Right kidney (tissue), 1 donor: ENCODE results near the gene DISC1.
"Not testable (repeated sequence)": the region's sequence is repeated elsewhere in the genome, so short reads cannot be mapped to it uniquely, and the experiment has no call there.

Experiments used
- DNase-seq: peaks from one replicate; pipeline ENCODE4 v3.0.0-alpha.2; 2016

Gene DISC1

GRCh38 chr1:231636157-231636556 lies 9.6 kb downstream of the DISC1 start:
- no peak for DNase-seq

DNA sequence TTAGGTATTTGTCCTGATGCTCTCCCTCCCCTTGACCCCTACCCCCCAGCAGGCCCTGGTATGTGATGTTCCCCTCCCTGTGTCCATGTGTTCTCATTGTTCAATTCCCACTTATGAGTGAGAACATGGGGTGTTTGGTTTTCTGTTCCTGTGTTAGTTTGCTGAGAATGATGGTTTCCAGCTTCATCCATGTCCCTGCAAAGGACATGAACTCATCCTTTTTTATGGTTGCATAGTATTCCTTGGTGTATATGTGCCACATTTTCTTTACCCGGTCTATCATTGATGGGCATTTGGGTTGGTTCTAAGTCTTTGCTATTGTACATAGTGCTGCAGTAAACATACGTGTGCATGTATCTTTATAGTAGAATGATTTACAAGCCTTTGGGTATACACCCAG lies 10.3 kb downstream of the DISC1 start:
- DNase-seq, result not testable (repeated sequence)

DNA sequence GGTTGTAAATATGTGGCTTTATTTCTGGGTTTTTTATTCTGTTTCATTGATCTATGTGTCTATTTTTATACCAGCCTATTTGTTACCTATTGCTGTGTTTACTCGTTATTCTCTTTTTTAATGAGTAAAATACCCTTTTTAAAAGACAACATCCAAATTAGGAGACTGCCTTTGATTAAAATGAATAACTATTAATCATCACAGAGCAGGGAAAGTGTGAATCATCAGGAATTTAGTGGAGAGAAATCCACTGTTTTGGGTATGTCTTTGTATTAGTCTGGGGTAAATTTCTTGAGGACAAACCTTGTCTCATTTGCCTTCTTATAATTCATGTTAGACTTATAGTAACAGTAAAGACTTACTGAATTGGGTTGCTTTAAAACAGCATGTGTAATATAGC lies 12.1 kb downstream of the DISC1 start:
- no peak for DNase-seq

DNA sequence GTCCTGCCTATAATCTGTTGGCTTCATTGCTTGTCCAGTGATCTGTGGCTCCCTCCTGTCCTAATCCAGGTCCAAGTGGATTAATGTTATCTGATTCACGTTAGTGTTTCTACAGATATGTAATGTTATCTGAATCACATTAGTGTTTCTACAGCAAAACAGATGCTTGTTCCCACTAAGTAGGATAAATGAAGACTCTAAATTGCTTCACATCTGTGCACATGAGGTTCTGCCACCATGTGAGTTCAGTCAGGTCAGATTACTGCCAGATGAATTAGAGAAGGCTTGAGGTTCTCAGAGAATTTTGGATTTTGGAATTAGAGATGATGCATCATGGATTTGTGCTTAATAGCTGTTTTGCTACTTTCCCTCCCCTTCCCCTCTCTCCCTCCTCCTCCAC lies 13.2 kb downstream of the DISC1 start:
- no peak for DNase-seq

GRCh38 chr1:231641444-231641843 lies 14.9 kb downstream of the DISC1 start:
- DNase-seq, result not testable (repeated sequence)

DNA sequence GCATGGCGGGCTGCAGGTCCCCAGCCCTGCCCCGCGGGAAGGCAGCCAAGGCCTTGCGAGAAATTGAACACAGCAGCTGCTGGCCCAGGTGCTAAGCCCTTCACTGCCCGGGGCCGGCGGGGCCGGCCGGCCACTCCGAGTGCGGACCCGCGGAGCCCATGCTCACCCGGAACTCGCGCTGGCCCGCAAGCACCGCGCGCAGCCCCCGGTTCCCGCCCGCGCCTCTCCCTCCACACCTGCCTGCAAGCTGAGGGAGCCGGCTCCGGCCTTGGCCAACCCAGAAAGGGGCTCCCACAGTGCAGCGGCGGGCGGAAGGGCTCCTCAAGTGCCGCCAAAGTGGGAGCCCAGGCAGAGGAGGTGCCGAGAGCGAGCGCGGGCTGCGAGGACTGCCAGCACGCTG lies 15.5 kb downstream of the DISC1 start:
- not testable (repeated sequence) for DNase-seq

DNA sequence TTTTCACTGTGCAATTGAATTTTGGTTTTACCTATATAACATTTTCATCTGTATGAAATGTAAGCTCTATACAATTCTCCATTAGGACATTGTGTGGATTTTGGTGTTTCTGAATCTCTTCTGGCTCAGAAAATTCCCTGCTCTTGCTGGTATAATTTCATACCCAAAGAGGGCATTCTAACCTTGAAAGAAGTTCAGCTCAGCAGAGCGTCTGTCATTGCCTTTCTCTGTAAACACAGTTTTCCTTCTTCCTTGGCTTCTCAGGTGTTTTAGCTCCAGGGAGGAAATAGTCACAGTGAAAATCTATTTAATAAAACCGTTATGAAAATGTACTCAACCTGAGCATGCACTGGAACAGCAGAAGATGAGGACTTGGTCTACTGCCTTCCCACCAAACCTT lies 16.0 kb downstream of the DISC1 start:
- no peak for DNase-seq

GRCh38 chr1:231643071-231643934 lies 16.7 kb downstream of the DISC1 start:
- DNase-seq, result no peak

- DNase-seq, result no peak
Observed at GRCh38 chr1:231643935-231644237, 17.3 kb downstream of the DISC1 start.

GRCh38 chr1:231645634-231646033 lies 19.0 kb downstream of the DISC1 start:
- DNase-seq, result not testable (repeated sequence)

- not testable (repeated sequence) for DNase-seq
Observed at GRCh38 chr1:231646165-231646564, 19.6 kb downstream of the DISC1 start.

GRCh38 chr1:231651621-231652260 lies 25.2 kb downstream of the DISC1 start:
- not testable (repeated sequence) for DNase-seq

- DNase-seq, result no peak
Observed at GRCh38 chr1:231653632-231654031, 27.0 kb downstream of the DISC1 start.

DNA sequence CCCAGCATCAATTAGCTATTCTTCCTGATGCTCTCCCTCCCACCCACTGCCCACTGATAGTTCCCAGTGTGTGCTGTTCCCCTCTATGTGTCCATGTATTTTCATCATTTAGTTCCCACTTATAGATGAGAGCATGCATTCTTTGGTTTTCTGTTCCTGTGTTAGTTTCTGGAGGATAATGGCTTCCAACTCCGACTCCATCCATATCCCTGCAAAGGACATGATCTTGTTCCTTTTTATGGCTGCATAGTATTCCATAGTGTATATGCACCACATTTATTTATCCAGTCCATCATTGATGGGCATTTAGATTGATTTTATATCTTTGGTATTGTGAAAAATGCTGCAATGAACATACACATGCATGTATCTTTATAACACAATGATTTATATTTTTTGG lies 30.2 kb downstream of the DISC1 start:
- no peak for DNase-seq

DNA sequence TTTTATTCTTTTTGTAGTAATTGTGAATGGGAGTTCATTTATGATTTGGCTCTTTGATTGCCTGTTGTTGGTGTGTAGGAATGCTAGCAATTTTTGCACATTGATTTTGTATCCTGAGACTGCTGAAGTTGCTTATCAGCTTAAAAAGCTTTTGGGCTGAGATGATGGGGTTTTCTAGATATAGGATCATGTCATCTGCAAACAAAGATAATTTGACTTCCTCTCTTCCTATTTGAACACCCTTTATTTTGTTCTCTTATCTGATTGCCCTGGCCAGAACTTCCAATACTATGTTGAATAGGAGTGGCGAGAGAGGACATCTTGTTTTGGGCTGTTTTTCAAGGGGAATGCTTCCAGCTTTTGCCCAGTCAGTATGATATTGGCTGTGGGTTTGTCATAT lies 31.6 kb downstream of the DISC1 start:
- not testable (repeated sequence) for DNase-seq

- DNase-seq, result no peak
Observed at GRCh38 chr1:231660198-231660597, 33.6 kb downstream of the DISC1 start.

- DNase-seq, result no peak
Observed at GRCh38 chr1:231663211-231663792, 36.7 kb downstream of the DISC1 start.

DNA sequence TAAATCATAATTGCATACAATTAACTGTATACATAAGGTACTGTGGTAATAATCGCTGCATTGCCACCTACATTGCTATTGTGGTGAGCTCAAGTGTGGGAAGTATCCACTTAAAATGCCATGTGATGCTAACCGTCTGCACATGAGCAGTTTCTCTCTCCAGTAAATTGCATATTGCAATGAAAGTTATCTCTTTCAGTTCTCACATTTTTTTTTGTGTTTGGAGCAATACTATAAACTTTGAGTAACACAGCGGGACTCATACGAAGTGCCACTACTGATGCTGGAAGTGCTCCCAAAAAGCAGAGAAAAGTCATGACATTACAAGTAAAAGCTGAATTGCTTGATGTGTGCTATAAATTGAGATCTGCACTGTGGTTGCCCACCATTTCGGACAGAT lies 38.5 kb downstream of the DISC1 start:
- no peak for DNase-seq

- no peak for DNase-seq
Observed at GRCh38 chr1:231665726-231666125, 39.1 kb downstream of the DISC1 start.

GRCh38 chr1:231666220-231666936 lies 39.8 kb downstream of the DISC1 start:
- no peak for DNase-seq

DNA sequence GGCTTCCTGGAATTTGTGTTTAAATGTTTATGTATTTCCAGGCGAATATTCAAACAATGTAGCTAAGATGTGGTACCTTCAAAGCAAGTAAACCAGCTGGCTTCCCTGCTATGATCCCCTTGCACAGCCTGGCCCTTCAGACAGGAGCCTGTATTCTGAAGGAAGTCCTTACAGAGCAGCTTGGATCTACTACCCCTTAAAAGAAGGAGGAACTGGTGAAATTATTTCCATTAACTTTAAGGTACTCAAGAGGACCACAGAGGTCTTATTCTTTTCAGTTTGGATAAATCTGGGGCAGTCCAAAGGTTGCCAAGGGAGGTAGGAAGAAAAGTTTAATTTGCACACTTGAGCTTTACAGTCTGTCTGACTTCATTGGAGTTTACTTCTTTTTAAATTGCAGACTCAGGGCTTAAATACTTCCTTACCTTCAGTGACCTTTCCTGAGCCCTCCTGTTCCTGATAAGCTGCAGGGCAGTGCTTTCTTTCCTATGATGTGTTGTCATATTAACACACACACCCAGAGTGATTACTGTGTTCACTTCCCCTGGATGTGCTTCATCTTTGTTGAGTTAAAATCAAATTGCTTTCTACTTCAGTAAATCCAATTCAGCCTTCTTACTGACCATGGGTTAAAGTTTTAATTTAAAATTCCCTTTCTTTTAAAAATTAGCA lies 40.5 kb downstream of the DISC1 start:
- no peak for DNase-seq

GRCh38 chr1:231667896-231668506 lies 41.4 kb downstream of the DISC1 start:
- no peak for DNase-seq
